SK-N-SH (cell line): ENCODE results near the gene RFC4.

ENCODE experiments used
- RAD21 ChIP-seq: IDR thresholded peaks from 2 replicates; pipeline ENCODE4 v1.6.1; 2012; ENCODE audit warnings: mild to moderate bottlenecking, low read length
- RCOR1 ChIP-seq: fragments of 150-350 bp; IDR thresholded peaks from 2 replicates; pipeline ENCODE4 v1.6.1; 2017; ENCODE audit warnings: antibody characterized with exemption, low read length
- SMC3 ChIP-seq: IDR thresholded peaks from 2 replicates; pipeline ENCODE4 v1.6.1; 2012; ENCODE audit warnings: low read depth, low read length, improper control_type of control experiment
- TAF1 ChIP-seq: IDR thresholded peaks from 2 replicates; pipeline ENCODE4 v1.6.1; 2012; ENCODE audit warnings: low read depth, mild to moderate bottlenecking, low read length, moderate library complexity, borderline replicate concordance
- TEAD4 ChIP-seq: IDR thresholded peaks from 2 replicates; pipeline ENCODE4 v1.4.0; 2012; ENCODE audit warnings: mild to moderate bottlenecking, borderline replicate concordance; ENCODE audit not compliant: insufficient read depth
- YY1 ChIP-seq: IDR thresholded peaks from 2 replicates; pipeline ENCODE4 v1.4.0; 2012; ENCODE audit warnings: low read depth, mild to moderate bottlenecking
- TF ChIP-seq, protein P1 (sequence below): fragments of 200-600 bp; sonication (generic); IDR thresholded peaks from 2 replicates; pipeline ENCODE4 v1.6.1; 2017; ENCODE audit warnings: antibody characterized with exemption, mild to moderate bottlenecking, moderate library complexity
- TF ChIP-seq, protein P2 (sequence below): fragments of 150-350 bp; IDR thresholded peaks from 2 replicates; pipeline ENCODE4 v1.6.1; 2017; ENCODE audit warnings: antibody characterized with exemption, low read length, low read depth, borderline replicate concordance
- TF ChIP-seq, protein P3 (sequence below): IDR thresholded peaks from 2 replicates; pipeline ENCODE4; 2012

- TF ChIP-seq, protein P1, sequence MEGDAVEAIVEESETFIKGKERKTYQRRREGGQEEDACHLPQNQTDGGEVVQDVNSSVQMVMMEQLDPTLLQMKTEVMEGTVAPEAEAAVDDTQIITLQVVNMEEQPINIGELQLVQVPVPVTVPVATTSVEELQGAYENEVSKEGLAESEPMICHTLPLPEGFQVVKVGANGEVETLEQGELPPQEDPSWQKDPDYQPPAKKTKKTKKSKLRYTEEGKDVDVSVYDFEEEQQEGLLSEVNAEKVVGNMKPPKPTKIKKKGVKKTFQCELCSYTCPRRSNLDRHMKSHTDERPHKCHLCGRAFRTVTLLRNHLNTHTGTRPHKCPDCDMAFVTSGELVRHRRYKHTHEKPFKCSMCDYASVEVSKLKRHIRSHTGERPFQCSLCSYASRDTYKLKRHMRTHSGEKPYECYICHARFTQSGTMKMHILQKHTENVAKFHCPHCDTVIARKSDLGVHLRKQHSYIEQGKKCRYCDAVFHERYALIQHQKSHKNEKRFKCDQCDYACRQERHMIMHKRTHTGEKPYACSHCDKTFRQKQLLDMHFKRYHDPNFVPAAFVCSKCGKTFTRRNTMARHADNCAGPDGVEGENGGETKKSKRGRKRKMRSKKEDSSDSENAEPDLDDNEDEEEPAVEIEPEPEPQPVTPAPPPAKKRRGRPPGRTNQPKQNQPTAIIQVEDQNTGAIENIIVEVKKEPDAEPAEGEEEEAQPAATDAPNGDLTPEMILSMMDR, result no peak
- TF ChIP-seq YY1 (no peak), TAF1 (no peak), RAD21 (no peak), SMC3 (no peak), RCOR1 (no peak), TEAD4 (no peak)
- TF ChIP-seq, protein P2, sequence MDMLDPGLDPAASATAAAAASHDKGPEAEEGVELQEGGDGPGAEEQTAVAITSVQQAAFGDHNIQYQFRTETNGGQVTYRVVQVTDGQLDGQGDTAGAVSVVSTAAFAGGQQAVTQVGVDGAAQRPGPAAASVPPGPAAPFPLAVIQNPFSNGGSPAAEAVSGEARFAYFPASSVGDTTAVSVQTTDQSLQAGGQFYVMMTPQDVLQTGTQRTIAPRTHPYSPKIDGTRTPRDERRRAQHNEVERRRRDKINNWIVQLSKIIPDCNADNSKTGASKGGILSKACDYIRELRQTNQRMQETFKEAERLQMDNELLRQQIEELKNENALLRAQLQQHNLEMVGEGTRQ, result no peak
- TF ChIP-seq, protein P3, sequence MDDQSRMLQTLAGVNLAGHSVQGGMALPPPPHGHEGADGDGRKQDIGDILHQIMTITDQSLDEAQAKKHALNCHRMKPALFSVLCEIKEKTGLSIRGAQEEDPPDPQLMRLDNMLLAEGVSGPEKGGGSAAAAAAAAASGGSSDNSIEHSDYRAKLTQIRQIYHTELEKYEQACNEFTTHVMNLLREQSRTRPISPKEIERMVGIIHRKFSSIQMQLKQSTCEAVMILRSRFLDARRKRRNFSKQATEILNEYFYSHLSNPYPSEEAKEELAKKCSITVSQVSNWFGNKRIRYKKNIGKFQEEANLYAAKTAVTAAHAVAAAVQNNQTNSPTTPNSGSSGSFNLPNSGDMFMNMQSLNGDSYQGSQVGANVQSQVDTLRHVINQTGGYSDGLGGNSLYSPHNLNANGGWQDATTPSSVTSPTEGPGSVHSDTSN, result no peak
These were observed 949 bp upstream of the RFC4 start for GRCh38 chr3:186807231-186807630.
